Panc1 (cell line): Measurements from ENCODE around the gene ABCB8. TPM values are rescaled to one million over a fixed set of nuclear protein-coding genes. Genes with fewer than 3 reads are reported as not detected.

Experiments
- ATAC-seq: fragments of 200-7000 bp; cut with Tn5 transposase; 2 replicates; pipeline ENCODE4 v1.9.1; 2020; ENCODE audit warnings: mild to moderate bottlenecking, moderate library complexity
- BruUV-seq: library from RNA; stranded (reverse); fragments of 400-500 nt; replicated peaks from 2 replicates; lab custom pipeline; 2021; lab: Mats Ljungman, UMichigan
- CTCF ChIA-PET: fragments of 300-600 bp; sonication (Branson Sonifier 250); formaldehyde crosslinking; loops from one replicate; lab custom pipeline; 2022; ENCODE audit warnings: antibody characterized with exemption; lab: Charles Lee
- POLR2A ChIA-PET: fragments of 300-600 bp; sonication (Branson Sonifier 250); formaldehyde crosslinking; loops from one replicate; lab custom pipeline; 2022; ENCODE audit warnings: antibody characterized with exemption; lab: Charles Lee
- DNase-seq: peaks from one replicate; pipeline ENCODE4 v3.0.0-alpha.2; 2010; ENCODE audit warnings: low read depth, low spot score
- H3K27ac ChIP-seq: 2 replicates; pipeline ENCODE4 v1.5.1; 2011; ENCODE audit warnings: mild to moderate bottlenecking, low read length, inconsistent platforms
- H3K27me3 ChIP-seq: fragments of 200-500 bp; sonication (Bioruptor generic); 2 replicates; pipeline ENCODE4 v1.6.0; 2014; ENCODE audit warnings: low read length, inconsistent platforms; ENCODE audit not compliant: control insufficient read depth, insufficient read depth
- H3K36me3 ChIP-seq: fragments of 200-500 bp; sonication (Bioruptor generic); 2 replicates; pipeline ENCODE4 v1.5.1; 2014; ENCODE audit warnings: inconsistent platforms, mild to moderate bottlenecking, low read length, moderate library complexity; ENCODE audit not compliant: control insufficient read depth, insufficient read depth
- H3K4me1 ChIP-seq: 2 replicates; pipeline ENCODE4 v1.5.1; 2011; ENCODE audit warnings: inconsistent platforms, mild to moderate bottlenecking, low read length, moderate library complexity; ENCODE audit not compliant: control insufficient read depth, insufficient read depth
- H3K4me3 ChIP-seq, 2 experiments: 2 replicates each; pipeline ENCODE4 v1.5.1; 2011 to 2012; ENCODE audit warnings: low read depth in 2 of 2, low read length in 2 of 2, mild to moderate bottlenecking in 2 of 2, inconsistent platforms in 1 of 2, moderate library complexity in 1 of 2
- H3K9me3 ChIP-seq: fragments of 200-500 bp; sonication (Bioruptor generic); 2 replicates; pipeline ENCODE4 v1.5.1; 2014; ENCODE audit warnings: low read depth, mild to moderate bottlenecking, inconsistent platforms, low read length, moderate library complexity; ENCODE audit not compliant: control insufficient read depth, insufficient read depth
- CTCF ChIP-seq: fragments of 450-650 bp; IDR thresholded peaks from 2 replicates; pipeline ENCODE4 v1.5.1; 2017; ENCODE audit warnings: mild to moderate bottlenecking
- POLR2AphosphoS5 ChIP-seq: IDR thresholded peaks from 2 replicates; pipeline ENCODE4 v1.6.1; 2012; ENCODE audit warnings: mild to moderate bottlenecking, low read depth, low read length, moderate library complexity
- REST ChIP-seq, 2 experiments: IDR thresholded peaks; 2 replicates each; pipeline ENCODE4 v1.6.1; 2011 to 2012; ENCODE audit warnings: low read depth in 2 of 2, control low read depth in 1 of 2, low read length in 1 of 2, mild to moderate bottlenecking in 1 of 2, moderate library complexity in 1 of 2; ENCODE audit not compliant: insufficient read depth in 1 of 2
- SIN3A ChIP-seq: IDR thresholded peaks from 2 replicates; pipeline ENCODE4 v1.6.1; 2012; ENCODE audit warnings: low read depth, mild to moderate bottlenecking, low read length, moderate library complexity, borderline replicate concordance; ENCODE audit not compliant: insufficient read depth
- TCF7L2 ChIP-seq: IDR thresholded peaks from 2 replicates; pipeline ENCODE4 v1.6.1; 2011; ENCODE audit warnings: mild to moderate bottlenecking, low read depth, low read length, inconsistent platforms
- in situ Hi-C: cut with HindIII; loops from 2 replicates; pipeline ENCODE4 v1.10.0; 2016; ENCODE audit warnings: low sequenced_read_pairs, low pct_unique_long_range_greater_than_20kb
- intact Hi-C: fragments of 100-400 bp; cut with micrococcal nuclease; formaldehyde crosslinking; loops from one replicate; pipeline ENCODE4 v1.10.0; 2022; ENCODE audit not compliant: unreplicated experiment
- total RNA-seq: library from RNA; stranded (reverse); gene quantifications from one replicate; pipeline ENCODE4 v1.2.1, GENCODE V29; 2021; ENCODE audit not compliant: unreplicated experiment

The ABCB8 gene
- total RNA-seq, 1 experiment from 2014 or later, result 49.8 TPM

GRCh38 chr7:151010037-151010306 lies 18.3 kb upstream of the ABCB8 start:
- DNase-seq (no peak), ATAC-seq (no peak)
- Histone ChIP-seq H3K36me3 (no peaks in the 10 kb centered on the region), H3K27me3 (no peaks in the 10 kb centered on the region), H3K9me3 (no peaks in the 10 kb centered on the region), H3K27ac (0 out of 2 replicates have a peak overlapping the region, but pooled peaks have one; percentile 34), H3K4me1 (peaks cover 34% of the 10 kb centered on the region), H3K4me3 (no peak overlapping the region; a peak in 1 of 4 replicates)
- CTCF ChIA-PET, result interaction anchor here (0.6 to 2.4 kb wide), 10 partner anchors 9 to 112 kb away, joined by 3 to 16 read pairs (median 4); partner anchors contain the start of gene FASTK
- no peak for TF ChIP-seq REST (IDR thresholded peaks at IDR 0.05; ENCODE audit: insufficient read depth in 1 of 2, low read depth in 2 of 2, low read length in 1 of 2)
- no peak for TF ChIP-seq SIN3A
- TF ChIP-seq POLR2AphosphoS5, result no peak
- TF ChIP-seq CTCF, result no peak
- TF ChIP-seq TCF7L2, result no peak
- in situ Hi-C loops, result no loop called here
- POLR2A ChIA-PET, result interaction anchor here (0.7 kb wide), 1 partner anchor 1506 kb away, joined by 4 read pairs; no protein-coding TSS in a partner anchor
- no TSS peak for BruUV-seq
- intact Hi-C loops, result no loop called here

GRCh38 chr7:151010307-151011096 lies 17.7 kb upstream of the ABCB8 start:
- POLR2A ChIA-PET, result interaction anchor here (0.7 kb wide), 1 partner anchor 1506 kb away, joined by 4 read pairs; no protein-coding TSS in a partner anchor
- H3K4me1 ChIP-seq, result peaks cover 34% of the 10 kb centered on the region

More at GRCh38 chr7:151010307-151011096, 17.7 kb upstream of the ABCB8 start:
- ATAC-seq (peak; percentile 35), DNase-seq (no peak)
- in situ Hi-C loops, result no loop called here
- H3K27me3 ChIP-seq, result no peaks in the 10 kb centered on the region
- intact Hi-C loops, result no loop called here
- peak overlapping the region; percentile 42 for H3K27ac ChIP-seq
- no TSS peak for BruUV-seq
- no peak for TF ChIP-seq SIN3A
- TF ChIP-seq REST (IDR thresholded peaks at IDR 0.05; ENCODE audit: insufficient read depth in 1 of 2, low read depth in 2 of 2, low read length in 1 of 2), result no peak
- TF ChIP-seq CTCF, result no peak
- no peak for TF ChIP-seq TCF7L2
- TF ChIP-seq POLR2AphosphoS5, result no peak
- no peaks in the 10 kb centered on the region for H3K9me3 ChIP-seq
- peak overlapping the region; percentile 2 to 8; a peak in 1 of 4 replicates for H3K4me3 ChIP-seq
- no peaks in the 10 kb centered on the region for H3K36me3 ChIP-seq
- CTCF ChIA-PET, result interaction anchor here (0.7 to 2.4 kb wide), 8 partner anchors 8 to 112 kb away, joined by 3 to 16 read pairs (median 5); no protein-coding TSS in a partner anchor
